ENCODE measurements around the gene ACOX1. TPM values are rescaled to one million over a fixed set of nuclear protein-coding genes. Genes with fewer than 3 reads are reported as not detected.

The ACOX1 gene
- total and polyA plus RNA-seq, 2 of the 13 experiments (the other 11 are each of a cell fraction or from before 2014, with no cell fraction given) = 86.4 to 120 TPM

DNA sequence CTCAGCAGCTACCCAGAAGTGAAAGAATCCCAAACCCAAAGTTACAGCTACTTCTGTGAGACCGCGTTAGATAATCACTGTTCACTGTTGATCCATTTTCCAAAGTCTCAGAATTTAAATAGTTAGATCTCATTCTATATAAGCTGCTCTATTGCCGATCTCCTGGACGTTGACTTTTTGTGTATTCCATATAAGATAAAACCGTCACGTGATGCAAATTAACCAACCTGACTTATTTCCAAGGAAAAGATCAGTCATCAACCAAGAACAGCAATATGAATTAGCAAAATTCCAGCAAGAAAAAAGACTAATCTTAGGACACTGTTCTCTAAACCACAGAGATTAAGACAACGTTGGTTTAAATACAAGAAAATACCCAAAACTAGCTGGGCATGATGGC is 8.3 kb downstream of the ACOX1 start:
- intact Hi-C loops (cut with micrococcal nuclease; ENCODE audit: unreplicated experiment) (no loop called here), in situ Hi-C loops (cut with HindIII; ENCODE audit: extremely low pct_ligation_motif_present, low pct_unique_long_range_greater_than_20kb) (no loop called here)
- Histone ChIP-seq H3K79me2 (ENCODE audit: insufficient read depth, low read length) (peaks cover 74% of the 10 kb centered on the region), H3K4me1 (ENCODE audit: insufficient read depth, low read length) (peaks cover 62% of the 10 kb centered on the region), H3K27ac (ENCODE audit: extremely low read length, insufficient read depth, low read length) (peak overlapping the region; percentile 2), H3K27me3 (ENCODE audit: control insufficient read depth in 1 of 2, insufficient read depth in 2 of 2, low read length in 2 of 2) (no peaks in the 10 kb centered on the region), H3K36me3 (replicated peaks in 1 of 2; ENCODE audit: control insufficient read depth in 1 of 2, insufficient read depth in 2 of 2, low read length in 2 of 2) (peaks cover 15 to 56% of the 10 kb centered on the region in 2 experiments), H3K4me2 (ENCODE audit: low read depth, low read length) (no peak overlapping the region), H3K9ac (ENCODE audit: insufficient read depth, low read depth, low read length) (no peak overlapping the region), H3K4me3 (replicated peaks in 1 of 3; ENCODE audit: insufficient read depth in 1 of 3, low read depth in 2 of 3, low read length in 3 of 3) (no peak overlapping the region), H2AFZ (ENCODE audit: low read length) (no peak overlapping the region), H4K20me1 (ENCODE audit: insufficient read depth, low read length) (peaks cover 32% of the 10 kb centered on the region), H3K9me3 (ENCODE audit: low read length) (no peaks in the 10 kb centered on the region)
- no peak for TF ChIP-seq DPF2 (CRISPR knock-in tag; IDR thresholded peaks at IDR 0.05; ENCODE audit: borderline replicate concordance, low read depth)
- no peak for TF ChIP-seq JARID2 (CRISPR knock-in tag; IDR thresholded peaks at IDR 0.05; ENCODE audit: insufficient replicate concordance)
- TF ChIP-seq ZFP36 (IDR thresholded peaks at IDR 0.05; ENCODE audit: borderline replicate concordance, low read depth, low read length, partially characterized antibody) = no peak
- TF ChIP-seq MEIS2 (CRISPR knock-in tag; IDR thresholded peaks at IDR 0.05) = no peak
- no peak for TF ChIP-seq REL (CRISPR knock-in tag; conservative IDR thresholded peaks at IDR 0.05)
- no peak for TF ChIP-seq ZNF616 (CRISPR knock-in tag; IDR thresholded peaks at IDR 0.05; ENCODE audit: low read depth)
- no peak for TF ChIP-seq ZNF331 (CRISPR knock-in tag; IDR thresholded peaks at IDR 0.05)
- TF ChIP-seq ZNF775 (CRISPR knock-in tag; IDR thresholded peaks at IDR 0.05; ENCODE audit: borderline replicate concordance) = no peak
- TF ChIP-seq ZNF598 (CRISPR knock-in tag; IDR thresholded peaks at IDR 0.05; ENCODE audit: borderline replicate concordance) = no peak
- TF ChIP-seq ZNF839 (CRISPR knock-in tag; IDR thresholded peaks at IDR 0.05; ENCODE audit: borderline replicate concordance) = no peak
- TF ChIP-seq ZNF557 (CRISPR knock-in tag; IDR thresholded peaks at IDR 0.05) = no peak
- no peak for TF ChIP-seq ZNF30 (CRISPR knock-in tag; IDR thresholded peaks at IDR 0.05)
- no peak for TF ChIP-seq ZMYM3 (CRISPR knock-in tag; IDR thresholded peaks at IDR 0.05)
- no peak for TF ChIP-seq ADNP (CRISPR knock-in tag; IDR thresholded peaks at IDR 0.05)
- TF ChIP-seq, protein P1, sequence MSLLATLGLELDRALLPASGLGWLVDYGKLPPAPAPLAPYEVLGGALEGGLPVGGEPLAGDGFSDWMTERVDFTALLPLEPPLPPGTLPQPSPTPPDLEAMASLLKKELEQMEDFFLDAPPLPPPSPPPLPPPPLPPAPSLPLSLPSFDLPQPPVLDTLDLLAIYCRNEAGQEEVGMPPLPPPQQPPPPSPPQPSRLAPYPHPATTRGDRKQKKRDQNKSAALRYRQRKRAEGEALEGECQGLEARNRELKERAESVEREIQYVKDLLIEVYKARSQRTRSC (CRISPR knock-in tag; IDR thresholded peaks at IDR 0.05; ENCODE audit: low read depth) = no peak
- TF ChIP-seq ZNF800 (CRISPR knock-in tag; IDR thresholded peaks at IDR 0.05) = no peak
- TF ChIP-seq GPBP1L1 (CRISPR knock-in tag; IDR thresholded peaks at IDR 0.05) = no peak
- no TSS peak for BruUV-seq (replicated peaks)
- 94% methylated on average over 7 of the region's 7 CpGs for WGBS (ENCODE audit: low lambda C conversion rate)
- ChIA-PET CTCF (ENCODE audit: low intra/inter-chr PET ratio, low total read pairs) (no interaction called here), POLR2A (interaction anchor here (1.1 to 1.4 kb wide), 3 partner anchors 11 to 191 kb away, joined by 3 to 5 read pairs (median 4); partner anchors contain the start of gene CDK3)
- ATAC-seq (no peak), FAIRE-seq (no peak), DNase-seq (ENCODE audit: low spot score) (no peak)
